Measurements from ENCODE around the gene JARID2. TPM values are rescaled to one million over a fixed set of nuclear protein-coding genes. Genes with fewer than 3 reads are reported as not detected.

JARID2 gene
- total and polyA plus RNA-seq, 4 donors: 1.4 to 12.3 (median 3.4) TPM

DNA sequence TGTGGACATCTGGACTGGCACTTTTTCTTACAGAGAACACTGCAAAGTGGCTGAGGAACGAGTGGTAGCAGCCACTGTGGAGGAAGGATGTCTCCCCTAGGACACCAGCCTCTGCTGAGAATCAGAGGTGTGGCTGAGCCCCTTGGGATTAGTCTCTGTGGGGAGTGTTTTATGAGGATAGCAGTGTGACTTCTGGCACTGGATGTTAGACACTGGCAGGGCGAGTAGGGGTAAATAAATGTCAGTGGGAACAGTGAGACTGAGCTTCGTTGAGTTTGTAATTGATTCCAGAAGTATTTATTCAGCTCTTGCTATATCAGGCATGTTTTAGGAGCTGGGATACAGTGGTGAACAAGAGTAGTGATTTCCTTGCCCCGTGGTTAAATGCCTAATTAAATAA is 124.0 kb downstream of the JARID2 start:
- Histone ChIP-seq H3K4me1 (ENCODE audit: control insufficient read depth in 4 of 4, insufficient read depth in 4 of 4, low read length in 3 of 4) (peaks cover 8 to 24% (median 16%) of the 10 kb centered on the region in 4 donors), H3K4me3 (ENCODE audit: low read depth in 1 of 3, low read length in 3 of 3) (no peak overlapping the region), H3K36me3 (ENCODE audit: control insufficient read depth in 4 of 4, insufficient read depth in 3 of 4, low read depth in 1 of 4, low read length in 3 of 4) (no peaks in the 10 kb centered on the region), H3K27me3 (ENCODE audit: control insufficient read depth in 4 of 4, insufficient read depth in 4 of 4, low read length in 3 of 4) (no peaks in the 10 kb centered on the region), H3K27ac (ENCODE audit: low read depth in 1 of 2, low read length in 2 of 2) (no peak overlapping the region), H3K9ac (ENCODE audit: low read depth in 1 of 2, low read length in 2 of 2) (no peak overlapping the region), H3K9me3 (ENCODE audit: control insufficient read depth in 4 of 4, low read length in 3 of 4) (no peaks in the 10 kb centered on the region)
- TF ChIP-seq GABPA (IDR thresholded peaks at IDR 0.05 in 1 of 2, conservative IDR thresholded peaks at IDR 0.05 in 1 of 2): no peak
- no peak for TF ChIP-seq NR2F2 (IDR thresholded peaks at IDR 0.05)
- TF ChIP-seq, protein P1, sequence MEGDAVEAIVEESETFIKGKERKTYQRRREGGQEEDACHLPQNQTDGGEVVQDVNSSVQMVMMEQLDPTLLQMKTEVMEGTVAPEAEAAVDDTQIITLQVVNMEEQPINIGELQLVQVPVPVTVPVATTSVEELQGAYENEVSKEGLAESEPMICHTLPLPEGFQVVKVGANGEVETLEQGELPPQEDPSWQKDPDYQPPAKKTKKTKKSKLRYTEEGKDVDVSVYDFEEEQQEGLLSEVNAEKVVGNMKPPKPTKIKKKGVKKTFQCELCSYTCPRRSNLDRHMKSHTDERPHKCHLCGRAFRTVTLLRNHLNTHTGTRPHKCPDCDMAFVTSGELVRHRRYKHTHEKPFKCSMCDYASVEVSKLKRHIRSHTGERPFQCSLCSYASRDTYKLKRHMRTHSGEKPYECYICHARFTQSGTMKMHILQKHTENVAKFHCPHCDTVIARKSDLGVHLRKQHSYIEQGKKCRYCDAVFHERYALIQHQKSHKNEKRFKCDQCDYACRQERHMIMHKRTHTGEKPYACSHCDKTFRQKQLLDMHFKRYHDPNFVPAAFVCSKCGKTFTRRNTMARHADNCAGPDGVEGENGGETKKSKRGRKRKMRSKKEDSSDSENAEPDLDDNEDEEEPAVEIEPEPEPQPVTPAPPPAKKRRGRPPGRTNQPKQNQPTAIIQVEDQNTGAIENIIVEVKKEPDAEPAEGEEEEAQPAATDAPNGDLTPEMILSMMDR (IDR thresholded peaks at IDR 0.05; ENCODE audit: low read depth, low read length, missing input control): no peak
- TF ChIP-seq HNF4G (IDR thresholded peaks at IDR 0.05): no peak
- no peak for TF ChIP-seq HNF4A (conservative IDR thresholded peaks at IDR 0.05)
- TF ChIP-seq, protein P2, sequence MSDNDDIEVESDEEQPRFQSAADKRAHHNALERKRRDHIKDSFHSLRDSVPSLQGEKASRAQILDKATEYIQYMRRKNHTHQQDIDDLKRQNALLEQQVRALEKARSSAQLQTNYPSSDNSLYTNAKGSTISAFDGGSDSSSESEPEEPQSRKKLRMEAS (IDR thresholded peaks at IDR 0.05): no peak
- no peak for TF ChIP-seq FOXA2 (IDR thresholded peaks at IDR 0.05)
- TF ChIP-seq YY1 (IDR thresholded peaks at IDR 0.05): no peak
- TF ChIP-seq, protein P3, sequence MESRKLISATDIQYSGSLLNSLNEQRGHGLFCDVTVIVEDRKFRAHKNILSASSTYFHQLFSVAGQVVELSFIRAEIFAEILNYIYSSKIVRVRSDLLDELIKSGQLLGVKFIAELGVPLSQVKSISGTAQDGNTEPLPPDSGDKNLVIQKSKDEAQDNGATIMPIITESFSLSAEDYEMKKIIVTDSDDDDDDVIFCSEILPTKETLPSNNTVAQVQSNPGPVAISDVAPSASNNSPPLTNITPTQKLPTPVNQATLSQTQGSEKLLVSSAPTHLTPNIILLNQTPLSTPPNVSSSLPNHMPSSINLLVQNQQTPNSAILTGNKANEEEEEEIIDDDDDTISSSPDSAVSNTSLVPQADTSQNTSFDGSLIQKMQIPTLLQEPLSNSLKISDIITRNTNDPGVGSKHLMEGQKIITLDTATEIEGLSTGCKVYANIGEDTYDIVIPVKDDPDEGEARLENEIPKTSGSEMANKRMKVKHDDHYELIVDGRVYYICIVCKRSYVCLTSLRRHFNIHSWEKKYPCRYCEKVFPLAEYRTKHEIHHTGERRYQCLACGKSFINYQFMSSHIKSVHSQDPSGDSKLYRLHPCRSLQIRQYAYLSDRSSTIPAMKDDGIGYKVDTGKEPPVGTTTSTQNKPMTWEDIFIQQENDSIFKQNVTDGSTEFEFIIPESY (IDR thresholded peaks at IDR 0.05): no peak
- TF ChIP-seq, protein P4, sequence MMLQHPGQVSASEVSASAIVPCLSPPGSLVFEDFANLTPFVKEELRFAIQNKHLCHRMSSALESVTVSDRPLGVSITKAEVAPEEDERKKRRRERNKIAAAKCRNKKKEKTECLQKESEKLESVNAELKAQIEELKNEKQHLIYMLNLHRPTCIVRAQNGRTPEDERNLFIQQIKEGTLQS (IDR thresholded peaks at IDR 0.05): no peak
- no peak for TF ChIP-seq SP1 (IDR thresholded peaks at IDR 0.05)
- TF ChIP-seq, protein P5, sequence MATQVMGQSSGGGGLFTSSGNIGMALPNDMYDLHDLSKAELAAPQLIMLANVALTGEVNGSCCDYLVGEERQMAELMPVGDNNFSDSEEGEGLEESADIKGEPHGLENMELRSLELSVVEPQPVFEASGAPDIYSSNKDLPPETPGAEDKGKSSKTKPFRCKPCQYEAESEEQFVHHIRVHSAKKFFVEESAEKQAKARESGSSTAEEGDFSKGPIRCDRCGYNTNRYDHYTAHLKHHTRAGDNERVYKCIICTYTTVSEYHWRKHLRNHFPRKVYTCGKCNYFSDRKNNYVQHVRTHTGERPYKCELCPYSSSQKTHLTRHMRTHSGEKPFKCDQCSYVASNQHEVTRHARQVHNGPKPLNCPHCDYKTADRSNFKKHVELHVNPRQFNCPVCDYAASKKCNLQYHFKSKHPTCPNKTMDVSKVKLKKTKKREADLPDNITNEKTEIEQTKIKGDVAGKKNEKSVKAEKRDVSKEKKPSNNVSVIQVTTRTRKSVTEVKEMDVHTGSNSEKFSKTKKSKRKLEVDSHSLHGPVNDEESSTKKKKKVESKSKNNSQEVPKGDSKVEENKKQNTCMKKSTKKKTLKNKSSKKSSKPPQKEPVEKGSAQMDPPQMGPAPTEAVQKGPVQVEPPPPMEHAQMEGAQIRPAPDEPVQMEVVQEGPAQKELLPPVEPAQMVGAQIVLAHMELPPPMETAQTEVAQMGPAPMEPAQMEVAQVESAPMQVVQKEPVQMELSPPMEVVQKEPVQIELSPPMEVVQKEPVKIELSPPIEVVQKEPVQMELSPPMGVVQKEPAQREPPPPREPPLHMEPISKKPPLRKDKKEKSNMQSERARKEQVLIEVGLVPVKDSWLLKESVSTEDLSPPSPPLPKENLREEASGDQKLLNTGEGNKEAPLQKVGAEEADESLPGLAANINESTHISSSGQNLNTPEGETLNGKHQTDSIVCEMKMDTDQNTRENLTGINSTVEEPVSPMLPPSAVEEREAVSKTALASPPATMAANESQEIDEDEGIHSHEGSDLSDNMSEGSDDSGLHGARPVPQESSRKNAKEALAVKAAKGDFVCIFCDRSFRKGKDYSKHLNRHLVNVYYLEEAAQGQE (IDR thresholded peaks at IDR 0.05): no peak
- no peak for DNase-seq (ENCODE audit: low spot score)
- WGBS: 65% methylated on average over 4 of the region's 4 CpGs

DNA sequence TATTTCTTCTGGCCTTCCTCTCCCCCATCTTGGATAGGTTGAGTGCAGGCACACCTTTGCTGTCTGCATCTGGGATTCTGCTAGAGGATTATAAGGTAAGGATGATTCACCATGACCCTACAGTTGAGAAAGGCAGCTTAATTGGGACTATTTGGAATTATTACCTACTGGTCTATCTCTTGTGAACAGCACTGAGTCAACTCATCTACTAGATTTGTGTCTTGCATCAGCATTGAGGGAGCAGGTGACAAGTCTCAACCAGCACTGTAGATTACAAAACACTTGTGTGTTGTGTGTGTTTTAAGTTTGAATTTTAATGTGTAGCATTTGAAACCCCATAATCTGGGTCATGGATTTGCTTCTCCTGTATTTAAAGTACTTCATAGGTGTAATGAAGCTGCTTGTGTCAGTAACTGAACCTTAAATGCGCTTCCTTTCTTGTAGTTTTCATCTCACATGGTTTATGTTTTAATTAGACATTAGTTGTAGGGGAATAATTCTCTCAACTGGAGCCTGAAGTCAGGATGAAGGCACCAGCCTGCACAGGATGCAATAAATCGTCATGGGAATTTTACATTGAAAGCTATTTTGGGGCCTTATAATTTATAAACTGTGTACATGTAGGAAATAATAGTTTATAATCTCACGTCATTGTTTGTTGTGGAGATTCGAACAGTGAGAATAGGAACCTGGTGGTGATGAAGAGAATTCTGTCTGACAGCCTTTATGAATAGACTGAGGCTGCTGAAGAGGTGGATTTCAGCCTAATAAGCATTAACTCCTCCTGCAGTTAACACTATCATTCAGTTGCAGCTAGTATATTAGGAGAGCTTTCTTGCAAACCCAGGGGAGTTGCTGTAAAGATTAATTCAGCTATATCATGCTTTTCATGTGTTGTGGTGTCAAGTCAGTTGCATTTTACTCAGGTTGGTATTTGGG is 125.1 kb downstream of the JARID2 start:
- 86% methylated on average over 4 of the region's 4 CpGs for WGBS

More for the DNA sequence above, 125.1 kb downstream of the JARID2 start:
- Histone ChIP-seq H3K36me3 (ENCODE audit: control insufficient read depth in 4 of 4, insufficient read depth in 3 of 4, low read depth in 1 of 4, low read length in 3 of 4) (no peaks in the 10 kb centered on the region), H3K27ac (ENCODE audit: low read depth in 1 of 2, low read length in 2 of 2) (no peak overlapping the region), H3K4me1 (ENCODE audit: control insufficient read depth in 4 of 4, insufficient read depth in 4 of 4, low read length in 3 of 4) (peaks cover 7 to 14% (median 11%) of the 10 kb centered on the region in 4 donors), H3K9me3 (ENCODE audit: control insufficient read depth in 4 of 4, low read length in 3 of 4) (no peaks in the 10 kb centered on the region), H3K9ac (ENCODE audit: low read depth in 1 of 2, low read length in 2 of 2) (no peak overlapping the region), H3K4me3 (ENCODE audit: low read depth in 1 of 3, low read length in 3 of 3) (no peak overlapping the region), H3K27me3 (ENCODE audit: control insufficient read depth in 4 of 4, insufficient read depth in 4 of 4, low read length in 3 of 4) (no peaks in the 10 kb centered on the region)
- TF ChIP-seq FOXA2 (IDR thresholded peaks at IDR 0.05) (no peak), TAF1 (conservative IDR thresholded peaks at IDR 0.05) (no peak), HNF4G (IDR thresholded peaks at IDR 0.05) (no peak), GABPA (IDR thresholded peaks at IDR 0.05 in 1 of 2, conservative IDR thresholded peaks at IDR 0.05 in 1 of 2) (no peak), NR2F2 (IDR thresholded peaks at IDR 0.05) (no peak)
- TF ChIP-seq, protein P1 (IDR thresholded peaks at IDR 0.05; ENCODE audit: low read depth, low read length, missing input control): no peak
- DNase-seq (ENCODE audit: low spot score): no peak

All from liver (tissue), 9 donors.